HL-60/S4 treated with retinoic acid at 250 ng/mL for 4 days and 3 days (cell line): ENCODE data around the gene C1QTNF1.

Source experiments
- in situ Hi-C: fragments of 300-500 bp; cut with MboI; formaldehyde crosslinking; loops from 2 replicates; pipeline ENCODE4 v1.7.0; 2022; ENCODE audit warnings: low sequenced_read_pairs

Gene C1QTNF1, protein sequence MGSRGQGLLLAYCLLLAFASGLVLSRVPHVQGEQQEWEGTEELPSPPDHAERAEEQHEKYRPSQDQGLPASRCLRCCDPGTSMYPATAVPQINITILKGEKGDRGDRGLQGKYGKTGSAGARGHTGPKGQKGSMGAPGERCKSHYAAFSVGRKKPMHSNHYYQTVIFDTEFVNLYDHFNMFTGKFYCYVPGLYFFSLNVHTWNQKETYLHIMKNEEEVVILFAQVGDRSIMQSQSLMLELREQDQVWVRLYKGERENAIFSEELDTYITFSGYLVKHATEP

DNA sequence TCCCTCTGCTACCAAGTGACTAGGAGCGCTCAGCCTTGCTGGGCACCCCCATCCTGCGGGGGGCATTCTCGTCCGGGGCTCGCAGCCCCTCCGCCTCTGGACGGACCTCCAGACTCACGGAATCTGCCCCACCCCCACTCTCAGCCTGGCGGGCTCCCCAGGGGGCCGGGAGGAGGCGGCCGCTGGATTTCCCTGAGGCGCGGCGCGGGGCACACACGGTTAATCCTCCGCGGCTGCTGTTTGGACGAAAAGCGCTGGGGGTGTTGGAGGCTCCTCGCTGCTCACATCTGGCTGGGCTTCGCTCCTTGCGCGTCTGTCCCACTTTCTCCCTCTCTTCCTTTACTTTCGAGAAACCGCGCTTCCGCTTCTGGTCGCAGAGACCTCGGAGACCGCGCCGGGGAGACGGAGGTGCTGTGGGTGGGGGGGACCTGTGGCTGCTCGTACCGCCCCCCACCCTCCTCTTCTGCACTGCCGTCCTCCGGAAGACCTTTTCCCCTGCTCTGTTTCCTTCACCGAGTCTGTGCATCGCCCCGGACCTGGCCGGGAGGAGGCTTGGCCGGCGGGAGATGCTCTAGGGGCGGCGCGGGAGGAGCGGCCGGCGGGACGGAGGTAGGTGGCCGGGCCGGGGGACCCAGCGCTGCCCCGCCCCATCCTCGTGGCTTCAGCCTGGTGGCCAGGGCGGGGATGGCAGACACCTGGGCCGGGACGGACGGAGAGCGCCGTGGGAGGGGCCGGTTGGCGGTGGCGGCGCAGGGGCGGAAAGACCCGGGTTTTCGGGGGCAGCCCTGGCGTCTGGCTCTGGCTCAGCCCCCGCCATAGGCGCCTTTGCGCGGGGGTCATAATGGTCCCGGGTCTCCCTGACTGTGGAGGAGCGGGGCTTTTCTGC lies at the start of gene C1QTNF1:
Gene C1QTNF1, plus strand, starts transcription at position 284 of the 886 bp plus-strand sequence. CDS start 19,800 bp downstream, outside the sequence.
- in situ Hi-C loops: no loop called here

DNA sequence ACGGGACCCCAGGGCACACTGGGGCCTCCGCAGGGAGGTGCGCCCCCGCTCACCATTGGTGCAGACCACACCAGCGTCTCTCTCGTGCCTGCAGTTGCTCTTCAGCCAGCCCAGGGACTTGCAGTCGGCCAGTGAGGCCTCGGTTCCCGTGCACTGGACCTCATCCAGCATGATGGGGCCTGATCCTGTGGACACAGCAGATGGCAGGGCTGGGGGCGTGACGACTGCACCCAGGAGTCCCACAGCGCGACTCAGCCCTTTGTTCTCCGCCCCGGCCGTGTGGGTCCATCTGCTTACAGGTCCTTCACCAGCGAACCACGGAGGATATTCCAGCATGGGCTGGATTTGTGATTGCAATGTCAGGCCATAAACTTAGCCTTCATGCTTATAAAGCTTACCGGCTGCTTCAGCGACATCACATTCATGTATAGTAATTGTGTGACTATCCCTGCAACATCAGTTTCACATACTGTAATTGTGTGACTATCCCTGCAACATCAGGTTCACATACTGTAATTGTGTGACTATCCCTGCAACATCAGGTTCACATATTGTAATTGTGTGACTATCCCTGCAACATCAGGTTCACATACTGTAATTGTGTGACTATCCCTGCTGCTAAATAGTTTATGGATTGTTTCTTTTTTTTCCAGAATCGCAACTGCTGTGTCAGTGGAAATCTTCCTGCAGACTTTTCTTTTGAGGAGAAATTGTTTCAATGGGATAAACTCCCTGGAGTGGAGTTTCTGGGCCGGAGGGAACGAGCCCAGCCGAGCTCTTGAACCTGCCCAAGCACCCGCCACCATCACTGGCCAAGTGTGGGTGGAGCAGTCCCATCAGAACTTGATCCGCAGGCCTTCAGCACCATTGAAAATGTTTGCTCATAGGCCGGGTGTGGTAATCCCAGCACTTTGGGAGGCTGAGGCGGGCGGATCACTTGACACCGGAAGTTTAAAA lies 49.1 kb upstream of the C1QTNF1 start:
- in situ Hi-C loops: loop anchor here (25.0 kb wide), 1 partner anchor 488 kb away; no protein-coding TSS in a partner anchor

DNA sequence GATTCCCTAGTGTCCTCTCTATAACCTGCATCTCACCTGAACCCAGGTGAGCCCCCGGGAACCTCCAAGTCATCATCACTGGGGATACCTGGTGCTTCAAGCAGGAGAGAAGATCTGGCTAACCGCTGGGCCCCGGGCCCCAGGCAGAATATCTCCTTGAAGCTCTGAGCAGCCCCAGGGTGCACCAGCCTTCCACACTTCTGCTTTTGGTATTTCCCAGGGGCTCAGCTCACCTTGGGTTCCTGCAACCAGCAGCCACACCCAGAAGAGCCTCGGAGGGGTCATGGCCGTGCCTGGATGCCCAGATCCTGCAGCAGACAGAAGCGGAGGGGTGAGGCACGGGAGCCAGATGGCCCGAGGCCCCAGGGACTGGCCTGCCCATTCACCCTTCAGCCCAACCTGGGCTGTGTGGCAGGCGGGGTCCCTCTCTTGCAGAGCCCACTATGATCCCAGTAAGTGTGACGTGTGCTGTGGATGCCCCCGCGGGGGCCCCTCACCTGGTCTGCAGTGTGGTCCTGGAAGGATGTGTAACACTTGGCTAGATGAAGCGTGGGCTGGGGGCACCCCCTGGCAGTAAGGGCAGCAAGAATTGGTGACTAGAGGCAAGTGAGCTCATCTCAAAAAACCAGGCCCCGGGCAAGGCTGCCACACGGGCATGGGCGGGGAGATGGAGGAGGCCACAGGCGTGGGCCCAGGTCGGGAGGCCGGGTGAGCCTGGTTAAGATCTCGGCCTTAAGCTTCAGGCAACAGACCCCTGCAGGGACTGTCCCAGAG lies 46.9 kb upstream of the C1QTNF1 start:
- in situ Hi-C loops: no loop called here

DNA sequence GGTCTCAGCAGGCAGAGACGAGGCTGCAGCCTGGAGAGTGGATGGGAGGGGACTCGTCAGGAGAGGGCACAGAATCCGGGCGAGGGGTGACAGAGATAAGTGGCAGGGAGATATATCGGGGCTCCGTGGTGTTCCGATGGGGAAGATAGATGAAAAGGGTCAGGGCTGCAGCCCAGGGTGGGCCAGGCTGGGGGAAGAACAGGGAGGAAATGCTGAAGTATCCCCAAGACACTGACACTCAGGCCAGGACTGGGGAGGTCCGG lies 46.4 kb upstream of the C1QTNF1 start:
- in situ Hi-C loops: no loop called here

DNA sequence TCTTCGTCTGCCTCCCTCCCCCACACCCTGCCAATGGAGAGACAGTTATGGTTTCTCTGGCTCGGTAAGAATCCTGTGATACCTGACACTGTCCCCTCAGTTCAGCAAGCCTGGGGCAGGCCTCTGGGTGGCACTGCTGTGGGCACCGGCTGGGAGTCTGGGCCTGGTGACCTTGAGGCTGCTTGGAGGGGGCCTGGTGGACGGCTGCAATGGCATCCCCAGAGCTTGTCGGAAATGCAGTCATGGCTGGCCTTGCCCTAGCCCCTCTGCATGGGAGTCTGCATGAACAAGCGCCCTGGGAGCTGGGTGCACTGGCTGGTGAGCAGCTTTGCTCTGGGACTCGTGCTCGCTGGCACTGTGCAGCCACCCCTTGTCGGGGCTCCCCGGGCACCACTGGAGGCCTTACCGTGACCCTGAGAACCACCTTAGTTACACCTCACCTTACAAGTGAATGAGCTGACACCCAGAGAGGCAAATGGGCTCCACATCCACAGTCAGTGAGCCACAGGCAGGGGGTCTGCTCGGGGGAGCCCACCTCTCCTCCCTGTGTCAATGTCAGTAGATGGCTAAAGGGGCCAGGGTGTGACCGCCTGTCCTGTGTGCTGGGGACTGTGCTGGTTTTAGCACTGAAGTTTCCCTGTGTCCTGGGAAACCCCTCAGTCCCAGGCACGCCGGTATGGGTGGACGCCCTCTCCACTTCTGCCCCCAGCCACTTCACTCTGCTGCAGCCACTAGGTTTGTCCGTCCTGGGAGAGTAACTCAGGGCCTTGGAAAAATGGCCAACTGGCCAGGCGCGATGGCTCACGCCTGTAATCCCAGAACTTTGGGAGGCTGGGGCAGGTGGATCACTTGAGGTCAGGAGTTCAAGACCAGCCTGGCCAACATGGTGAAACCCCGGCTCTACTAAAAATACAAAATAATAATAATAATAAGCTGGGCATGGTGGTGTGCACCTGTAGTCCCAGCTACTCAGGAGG lies 45.7 kb upstream of the C1QTNF1 start:
- in situ Hi-C loops: no loop called here

DNA sequence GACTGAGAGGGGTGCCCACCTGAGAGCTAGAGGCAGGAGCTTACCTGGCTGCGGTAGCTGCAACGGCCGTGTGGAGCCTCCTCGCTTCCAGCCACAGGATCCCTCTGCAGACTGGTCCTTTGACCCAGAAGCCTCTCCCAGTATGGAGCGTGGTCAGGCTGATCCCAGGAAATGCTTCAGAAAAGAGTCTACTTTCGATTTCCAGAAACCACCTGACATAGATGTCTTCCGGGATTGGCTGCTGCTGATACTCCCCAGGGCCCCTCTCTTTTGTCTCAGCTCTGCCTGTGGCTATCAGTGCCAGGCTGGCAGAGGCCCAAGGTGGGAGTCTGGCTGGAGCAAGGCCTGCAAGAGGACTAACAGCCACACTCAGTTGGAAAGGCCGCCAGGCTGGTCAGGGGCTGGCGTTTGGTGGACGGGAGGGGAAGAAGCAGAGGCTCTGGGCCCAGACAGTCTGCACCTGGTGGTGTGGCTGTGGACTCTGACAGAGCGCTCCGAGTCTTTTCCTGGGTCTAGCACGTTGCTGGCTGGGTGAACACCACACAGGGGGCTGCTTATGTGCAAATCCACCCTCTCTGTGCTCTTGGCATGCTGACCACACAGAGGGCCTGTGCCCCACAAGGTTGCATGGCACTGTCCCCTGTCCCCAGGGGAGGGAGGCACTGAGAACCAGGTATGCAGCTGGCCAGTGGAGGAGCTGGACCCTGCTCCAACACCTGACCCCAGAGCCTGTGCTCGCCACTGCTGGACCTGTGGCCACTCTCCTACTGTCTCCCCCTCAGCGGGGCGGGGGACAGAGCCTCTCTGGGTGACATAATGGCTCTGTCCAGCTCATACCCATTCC lies 44.0 kb upstream of the C1QTNF1 start, which contains the start of gene LGALS3BP:
Gene LGALS3BP, minus strand, starts transcription at position 144 of the 844 bp plus-strand sequence. CDS start 2,732 bp downstream, outside the sequence.
- in situ Hi-C loops: no loop called here

DNA sequence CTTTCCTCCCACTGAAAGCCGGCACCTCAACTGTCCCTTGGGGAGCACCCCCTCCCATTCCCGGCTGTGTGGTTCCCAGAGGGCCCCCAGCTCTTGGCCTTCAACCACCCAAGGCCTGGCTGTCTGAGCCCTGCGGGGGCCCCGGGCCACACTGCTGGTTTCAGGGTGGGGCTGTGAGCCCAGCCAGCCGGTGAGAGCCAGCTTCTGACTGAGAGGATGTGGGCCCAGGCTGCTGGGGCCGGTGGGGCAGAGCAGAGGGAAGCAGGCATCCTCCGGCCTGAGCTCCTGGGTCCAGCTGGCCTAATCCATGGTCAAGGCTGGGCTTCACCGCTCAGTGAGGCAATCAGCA lies 43.4 kb upstream of the C1QTNF1 start:
- in situ Hi-C loops: no loop called here

DNA sequence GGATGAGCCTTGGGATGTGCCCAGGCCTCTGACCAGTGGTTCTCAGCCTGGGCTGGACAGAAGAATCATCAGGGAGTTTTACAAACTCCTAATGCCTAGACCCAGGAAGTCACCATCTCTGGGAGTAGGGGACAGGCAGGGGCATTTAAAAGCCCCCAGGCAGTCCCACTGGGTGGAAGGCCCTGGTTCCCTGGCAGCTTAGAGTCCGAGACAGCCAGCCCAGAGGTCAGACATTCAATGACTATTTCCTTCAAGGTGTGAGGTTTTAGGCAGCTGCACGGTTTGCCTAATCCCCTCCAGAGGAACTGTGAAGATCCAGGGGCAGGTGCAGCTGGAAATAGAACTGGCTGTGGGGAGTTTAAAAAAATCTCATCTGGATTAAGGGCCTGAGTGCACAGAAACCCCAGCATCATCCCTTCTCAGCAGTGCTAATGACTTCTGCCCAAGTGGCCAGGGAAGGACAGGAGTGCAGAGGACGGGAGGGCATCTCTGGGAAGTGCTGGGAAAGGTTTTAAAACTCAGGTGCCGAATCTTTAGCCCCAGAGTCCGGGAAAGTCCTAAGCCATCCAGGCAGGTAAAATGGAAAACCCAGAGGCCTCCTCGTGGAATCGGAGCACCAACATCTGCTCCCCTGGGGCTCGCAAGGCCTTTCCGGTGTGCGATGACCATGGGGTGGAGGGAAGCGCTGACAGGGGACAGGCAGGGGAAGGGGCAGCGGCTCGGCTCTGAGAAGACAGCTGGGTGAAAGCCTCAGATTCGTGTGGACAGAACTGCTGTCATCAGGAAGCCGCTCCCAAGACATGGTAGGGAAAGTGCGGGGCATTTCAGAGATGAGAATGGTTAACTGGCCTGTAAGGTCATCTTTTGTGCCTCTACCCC lies 42.7 kb upstream of the C1QTNF1 start:
- in situ Hi-C loops: no loop called here

DNA sequence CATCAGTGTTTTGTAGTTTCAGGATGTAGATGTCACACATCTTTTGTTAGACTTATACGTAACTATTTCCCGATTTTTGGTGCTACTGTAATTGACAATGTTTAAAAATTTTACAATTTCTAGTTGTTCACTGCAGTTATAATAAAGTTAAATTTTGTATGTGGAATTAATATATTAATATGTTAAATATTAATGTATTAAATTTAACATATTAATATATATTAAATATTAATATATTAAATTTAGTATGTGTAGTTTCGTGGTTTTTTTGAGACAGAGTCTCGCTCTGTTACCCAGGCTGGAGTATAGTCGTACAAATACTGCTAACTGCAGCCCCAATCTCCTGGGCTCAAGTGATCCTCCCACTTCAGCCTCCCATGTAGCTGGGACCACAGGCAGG lies 38.6 kb upstream of the C1QTNF1 start:
- in situ Hi-C loops: no loop called here

DNA sequence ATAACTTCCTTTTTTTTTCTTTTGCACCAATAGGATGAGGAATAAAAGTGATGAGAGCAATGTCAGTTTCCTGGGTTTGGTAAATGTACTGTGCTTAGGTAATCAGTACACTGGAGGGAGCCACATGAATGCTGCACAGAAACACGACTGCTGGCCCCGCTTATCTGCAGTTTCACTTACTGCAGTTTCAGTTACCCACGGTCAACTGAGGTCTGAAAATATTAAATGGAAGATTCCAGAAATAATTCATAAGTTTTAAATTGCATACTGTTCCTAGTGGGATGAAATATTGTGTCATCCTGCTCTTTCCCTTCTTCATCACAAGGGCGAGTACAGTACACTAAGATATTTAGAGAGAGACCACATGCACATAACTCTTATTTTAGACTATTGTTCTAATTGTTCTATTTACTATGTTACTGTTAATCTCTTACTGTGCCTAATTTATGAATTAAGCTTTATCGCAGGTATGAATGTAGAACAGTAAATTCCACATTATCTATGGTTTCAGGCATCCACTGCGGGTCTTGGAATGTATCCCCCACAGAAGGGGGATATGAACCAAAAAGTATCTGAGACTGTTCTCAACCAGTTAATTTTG lies 37.8 kb upstream of the C1QTNF1 start:
- in situ Hi-C loops: no loop called here

DNA sequence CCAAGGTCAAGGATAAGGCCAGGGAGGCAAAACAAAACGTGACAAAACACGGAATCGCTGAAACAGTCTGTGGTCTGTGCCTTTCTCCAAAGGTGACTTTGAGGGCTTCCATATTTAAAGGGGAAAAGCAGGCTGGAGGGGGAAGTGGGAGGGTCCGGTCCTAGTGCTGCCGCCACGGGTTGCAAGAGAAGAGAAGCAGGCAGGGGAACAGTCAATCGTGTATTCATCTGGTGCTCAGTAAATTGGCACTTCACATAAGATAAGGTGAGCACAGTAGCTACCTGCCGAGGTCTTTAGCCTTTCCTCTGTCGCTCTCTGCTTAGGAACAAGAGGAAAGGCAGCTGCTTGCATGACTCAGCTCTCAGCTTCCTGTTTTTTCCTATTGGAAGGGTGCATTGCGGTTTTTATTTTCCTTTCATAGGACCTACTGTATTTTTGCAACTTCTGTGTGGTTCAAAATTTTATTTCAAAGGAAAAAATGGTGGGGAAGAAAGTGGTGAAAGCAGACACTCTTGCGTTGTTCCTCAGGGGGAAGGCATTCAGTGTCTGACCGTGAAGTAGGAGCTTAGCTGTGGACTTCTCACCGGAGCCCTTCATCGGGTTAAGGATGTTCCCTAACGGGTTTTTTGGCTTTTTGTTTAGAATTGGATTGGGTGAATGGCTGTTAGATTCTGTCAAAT lies 37.2 kb upstream of the C1QTNF1 start:
- in situ Hi-C loops: no loop called here

DNA sequence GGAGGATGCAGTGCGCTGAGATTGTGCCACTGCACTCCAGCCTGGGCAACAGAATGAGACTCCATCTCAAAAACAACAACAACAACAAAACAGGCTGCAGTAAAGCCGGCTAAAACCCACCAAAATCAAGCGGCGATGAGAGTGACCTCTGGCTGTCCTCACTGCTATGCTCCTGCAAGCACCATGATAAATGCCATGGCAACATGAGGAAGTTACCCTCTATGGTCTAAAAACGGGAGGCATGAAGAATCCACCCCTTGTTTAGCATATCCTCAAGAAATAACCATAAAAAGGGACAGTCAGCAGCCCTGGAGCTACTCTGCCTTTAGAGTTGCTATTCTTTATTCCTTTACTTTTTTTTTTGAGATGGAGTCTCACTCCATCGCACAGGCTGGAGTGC lies 35.8 kb upstream of the C1QTNF1 start:
- in situ Hi-C loops: no loop called here

DNA sequence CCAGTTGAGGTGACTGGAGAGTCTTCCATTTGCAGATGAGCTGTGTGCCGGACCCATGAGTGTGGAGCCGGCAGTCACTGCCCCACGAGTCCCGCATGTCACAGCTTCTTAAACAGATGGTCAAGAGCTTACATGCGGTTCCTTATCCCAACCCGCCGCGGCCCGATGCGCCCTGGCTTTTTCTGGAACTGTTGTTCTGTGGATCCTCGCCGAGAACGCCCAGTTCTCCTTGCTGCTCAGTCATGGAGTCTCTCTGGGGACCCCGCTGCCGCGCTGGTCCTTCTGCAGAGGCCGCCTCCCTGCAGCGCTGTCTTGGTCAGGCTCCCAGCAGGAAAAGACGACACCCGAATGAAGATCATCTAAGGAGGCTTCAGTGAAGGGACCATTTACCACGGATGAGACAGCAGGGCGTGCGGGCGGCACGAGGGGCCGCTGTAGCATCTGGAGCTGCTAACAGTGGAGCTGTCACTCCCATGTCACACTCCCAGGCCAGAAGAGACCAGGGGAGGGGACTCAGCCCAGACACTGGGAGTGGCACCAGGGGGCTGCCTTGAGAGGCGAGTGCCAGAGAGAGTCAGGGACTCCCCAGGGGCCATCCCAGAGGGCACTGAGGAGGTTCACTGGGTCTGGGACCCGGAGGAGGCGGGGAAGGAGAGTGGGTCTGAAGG lies 33.5 kb upstream of the C1QTNF1 start:
- in situ Hi-C loops: no loop called here

DNA sequence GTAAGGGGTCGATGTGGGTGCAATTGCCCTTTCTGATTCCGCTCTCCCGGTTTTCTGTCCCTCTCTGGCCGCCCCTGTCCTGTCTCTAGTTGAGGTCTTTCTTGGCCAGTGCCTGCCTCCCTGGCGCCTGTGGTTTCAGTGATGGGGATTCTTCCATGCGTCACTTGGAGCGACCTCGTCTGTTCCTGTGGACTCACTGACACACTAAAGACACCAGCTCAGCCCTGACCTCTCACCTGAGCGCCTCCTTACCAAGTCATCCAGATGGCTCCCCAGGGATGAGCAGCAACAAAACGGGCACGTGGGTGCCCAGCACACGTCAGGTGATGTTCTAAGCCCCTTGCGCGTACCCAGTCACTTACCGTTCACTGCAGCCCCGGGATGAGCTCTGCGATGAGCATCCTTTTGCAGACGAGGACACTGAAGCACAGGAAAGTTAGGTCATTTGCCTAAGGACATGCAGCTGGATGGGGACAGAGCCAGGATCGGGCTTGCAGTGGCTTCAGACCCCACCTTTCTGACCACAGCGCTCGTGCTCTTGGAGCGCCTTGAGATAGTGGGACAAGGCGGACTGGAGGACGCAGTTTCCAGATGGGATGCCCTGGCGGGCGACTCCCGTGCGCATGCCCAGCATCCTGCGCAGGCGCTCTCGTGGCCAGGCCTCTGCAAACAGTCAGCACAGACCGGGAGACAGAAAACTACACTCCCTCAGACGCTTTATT lies 32.8 kb upstream of the C1QTNF1 start:
- in situ Hi-C loops: no loop called here

DNA sequence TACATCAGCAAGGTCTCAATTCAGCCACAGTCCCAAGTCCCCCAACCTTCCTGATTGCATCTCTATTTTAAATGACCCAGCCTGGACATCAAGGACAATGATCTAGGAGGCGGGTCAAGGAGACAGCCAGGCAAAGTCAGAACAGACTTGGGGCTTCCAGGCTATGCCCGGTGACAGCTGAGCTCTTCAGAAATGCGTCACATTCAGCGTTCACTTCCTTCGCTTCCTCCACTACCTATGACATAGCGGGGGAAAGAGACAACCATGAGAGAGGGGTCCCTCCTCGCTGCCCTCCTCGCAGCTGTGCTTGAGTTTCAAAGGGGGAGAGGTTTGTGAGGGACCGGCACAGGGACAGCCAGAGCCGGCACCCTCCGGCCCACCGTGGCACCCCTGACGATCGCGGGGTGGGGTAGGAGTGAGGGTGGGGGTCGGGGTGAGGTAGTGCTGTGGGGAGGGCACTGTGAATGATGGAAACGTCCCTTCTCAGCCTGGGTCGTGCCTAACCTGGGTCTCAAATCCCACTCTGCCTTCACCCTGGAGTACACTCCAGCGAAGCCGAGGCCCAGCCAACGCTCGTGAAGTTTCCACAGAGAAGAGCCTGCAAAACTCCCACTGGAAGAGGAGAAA lies 31.9 kb upstream of the C1QTNF1 start:
- in situ Hi-C loops: no loop called here
